ENCODE results near the gene FOXS1. TPM values are rescaled to one million over a fixed set of nuclear protein-coding genes. Genes with fewer than 3 reads are reported as not detected.

The FOXS1 gene
- total RNA-seq, 2 experiments from 2014 or later = not detected

DNA sequence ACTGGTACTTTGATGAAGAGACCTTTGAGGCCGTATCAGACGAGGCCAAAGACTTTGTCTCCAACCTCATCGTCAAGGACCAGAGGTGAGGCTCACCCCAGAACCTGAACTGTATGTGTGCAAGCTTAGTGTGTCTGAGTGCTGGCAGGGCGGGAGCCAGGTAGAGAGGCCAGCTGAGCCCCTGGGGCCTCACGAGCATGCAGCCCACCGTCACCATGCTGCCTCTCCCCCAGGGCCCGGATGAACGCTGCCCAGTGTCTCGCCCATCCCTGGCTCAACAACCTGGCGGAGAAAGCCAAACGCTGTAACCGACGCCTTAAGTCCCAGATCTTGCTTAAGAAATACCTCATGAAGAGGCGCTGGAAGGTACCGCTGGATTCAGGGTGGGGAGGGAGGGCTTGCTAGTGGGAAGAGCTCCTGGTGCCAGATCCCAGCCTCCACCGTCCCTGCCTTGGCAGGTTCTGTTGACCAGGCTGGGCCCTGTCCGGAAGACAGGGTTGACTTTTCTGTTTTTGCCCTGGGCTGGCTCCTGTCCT lies 13.6 kb downstream of the FOXS1 start:
- Histone ChIP-seq H3K4me1 (ENCODE audit: insufficient read depth, low read length, poor library complexity, severe bottlenecking) (peaks cover 8% of the 10 kb centered on the region), H2AFZ (ENCODE audit: low read length) (no peak overlapping the region), H4K20me1 (ENCODE audit: insufficient read depth, low read length) (no peaks in the 10 kb centered on the region), H3K9me3 (ENCODE audit: low read length) (no peaks in the 10 kb centered on the region), H3K4me2 (ENCODE audit: low read length) (no peak overlapping the region), H3K79me2 (ENCODE audit: insufficient read depth, low read depth, low read length) (no peaks in the 10 kb centered on the region), H3K27ac (ENCODE audit: low read depth, low read length, poor library complexity, severe bottlenecking) (no peak overlapping the region), H3K36me3 (ENCODE audit: insufficient read depth, low read length) (no peaks in the 10 kb centered on the region), H3K4me3 (ENCODE audit: low read depth, low read length, poor library complexity, severe bottlenecking) (no peak overlapping the region), H3K9me2 (ENCODE audit: insufficient read depth, low read length) (no peaks in the 10 kb centered on the region)
- no peak for TF ChIP-seq EZH2phosphoT487 (IDR thresholded peaks at IDR 0.05; ENCODE audit: borderline replicate concordance, low read depth, low read length)
- no TSS peak for BruUV-seq (replicated peaks)
- no peak for DNase-seq (ENCODE audit: low spot score)
- intact Hi-C loops (cut with micrococcal nuclease; ENCODE audit: unreplicated experiment) = no loop called here
- POLR2A ChIA-PET = no interaction called here
- CTCF ChIA-PET (ENCODE audit: unreplicated experiment) = no interaction called here

GRCh38 chr20:31831211-31831610 lies 14.2 kb downstream of the FOXS1 start:
- Histone ChIP-seq H4K20me1 (ENCODE audit: insufficient read depth, low read length) (no peaks in the 10 kb centered on the region), H3K4me2 (ENCODE audit: low read length) (no peak overlapping the region), H3K27ac (ENCODE audit: low read depth, low read length, poor library complexity, severe bottlenecking) (no peak overlapping the region), H3K9me2 (ENCODE audit: insufficient read depth, low read length) (no peaks in the 10 kb centered on the region), H2AFZ (ENCODE audit: low read length) (no peak overlapping the region), H3K4me1 (ENCODE audit: insufficient read depth, low read length, poor library complexity, severe bottlenecking) (peaks cover 8% of the 10 kb centered on the region), H3K36me3 (ENCODE audit: insufficient read depth, low read length) (no peaks in the 10 kb centered on the region), H3K79me2 (ENCODE audit: insufficient read depth, low read depth, low read length) (no peaks in the 10 kb centered on the region), H3K9me3 (ENCODE audit: low read length) (no peaks in the 10 kb centered on the region), H3K4me3 (ENCODE audit: low read depth, low read length, poor library complexity, severe bottlenecking) (no peak overlapping the region)
- BruUV-seq (replicated peaks) = no TSS peak
- CTCF ChIA-PET (ENCODE audit: unreplicated experiment) = interaction anchor here (0.9 kb wide), 1 partner anchor 22 kb away, joined by 17 read pairs; no protein-coding TSS in a partner anchor
- POLR2A ChIA-PET = interaction anchor here (0.6 kb wide), 1 partner anchor 236 kb away, joined by 11 read pairs; no protein-coding TSS in a partner anchor
- TF ChIP-seq, protein P1, sequence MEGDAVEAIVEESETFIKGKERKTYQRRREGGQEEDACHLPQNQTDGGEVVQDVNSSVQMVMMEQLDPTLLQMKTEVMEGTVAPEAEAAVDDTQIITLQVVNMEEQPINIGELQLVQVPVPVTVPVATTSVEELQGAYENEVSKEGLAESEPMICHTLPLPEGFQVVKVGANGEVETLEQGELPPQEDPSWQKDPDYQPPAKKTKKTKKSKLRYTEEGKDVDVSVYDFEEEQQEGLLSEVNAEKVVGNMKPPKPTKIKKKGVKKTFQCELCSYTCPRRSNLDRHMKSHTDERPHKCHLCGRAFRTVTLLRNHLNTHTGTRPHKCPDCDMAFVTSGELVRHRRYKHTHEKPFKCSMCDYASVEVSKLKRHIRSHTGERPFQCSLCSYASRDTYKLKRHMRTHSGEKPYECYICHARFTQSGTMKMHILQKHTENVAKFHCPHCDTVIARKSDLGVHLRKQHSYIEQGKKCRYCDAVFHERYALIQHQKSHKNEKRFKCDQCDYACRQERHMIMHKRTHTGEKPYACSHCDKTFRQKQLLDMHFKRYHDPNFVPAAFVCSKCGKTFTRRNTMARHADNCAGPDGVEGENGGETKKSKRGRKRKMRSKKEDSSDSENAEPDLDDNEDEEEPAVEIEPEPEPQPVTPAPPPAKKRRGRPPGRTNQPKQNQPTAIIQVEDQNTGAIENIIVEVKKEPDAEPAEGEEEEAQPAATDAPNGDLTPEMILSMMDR (conservative IDR thresholded peaks at IDR 0.05; ENCODE audit: low read length) = no peak
- TF ChIP-seq EZH2phosphoT487 (IDR thresholded peaks at IDR 0.05; ENCODE audit: borderline replicate concordance, low read depth, low read length) = no peak
- intact Hi-C loops (cut with micrococcal nuclease; ENCODE audit: unreplicated experiment) = no loop called here
- no peak for DNase-seq (ENCODE audit: low spot score)

GRCh38 chr20:31830406-31830981 lies 14.9 kb downstream of the FOXS1 start:
- no TSS peak for BruUV-seq (replicated peaks)
- no peak overlapping the region for H3K4me3 ChIP-seq (ENCODE audit: low read depth, low read length, poor library complexity, severe bottlenecking)

More at GRCh38 chr20:31830406-31830981, 14.9 kb downstream of the FOXS1 start:
- H4K20me1 ChIP-seq (ENCODE audit: insufficient read depth, low read length) = no peaks in the 10 kb centered on the region
- H3K27ac ChIP-seq (ENCODE audit: low read depth, low read length, poor library complexity, severe bottlenecking) = no peak overlapping the region
- POLR2A ChIA-PET = interaction anchor here (0.6 kb wide), 1 partner anchor 237 kb away, joined by 11 read pairs; no protein-coding TSS in a partner anchor
- no peak for DNase-seq (ENCODE audit: low spot score)
- H3K79me2 ChIP-seq (ENCODE audit: insufficient read depth, low read depth, low read length) = no peaks in the 10 kb centered on the region
- H3K4me2 ChIP-seq (ENCODE audit: low read length) = no peak overlapping the region
- H3K9me3 ChIP-seq (ENCODE audit: low read length) = no peaks in the 10 kb centered on the region
- CTCF ChIA-PET (ENCODE audit: unreplicated experiment) = interaction anchor here (0.7 to 0.9 kb wide), 2 partner anchors 23 to 319 kb away, joined by 3 to 17 read pairs; no protein-coding TSS in a partner anchor
- no peak overlapping the region for H2AFZ ChIP-seq (ENCODE audit: low read length)
- no peaks in the 10 kb centered on the region for H3K36me3 ChIP-seq (ENCODE audit: insufficient read depth, low read length)
- H3K9me2 ChIP-seq (ENCODE audit: insufficient read depth, low read length) = no peaks in the 10 kb centered on the region
- no peak for TF ChIP-seq EZH2phosphoT487 (IDR thresholded peaks at IDR 0.05; ENCODE audit: borderline replicate concordance, low read depth, low read length)
- peaks cover 8% of the 10 kb centered on the region for H3K4me1 ChIP-seq (ENCODE audit: insufficient read depth, low read length, poor library complexity, severe bottlenecking)
- intact Hi-C loops (cut with micrococcal nuclease; ENCODE audit: unreplicated experiment) = no loop called here
